Fibroblast of lung (primary cell): Measurements from ENCODE around the gene CMTM7.

Source experiments
- EZH2 ChIP-seq: IDR thresholded peaks from 2 replicates; pipeline ENCODE4 v1.5.1; 2012; ENCODE audit warnings: low read length, control low read depth, mild to moderate bottlenecking; ENCODE audit errors: missing control alignments
- TF ChIP-seq, protein P1 (sequence below), 2 donors: IDR thresholded peaks in 1 of 2; conservative IDR thresholded peaks in 1 of 2; 1 replicate in 1 of 2; 2 replicates in 1 of 2; pipeline ENCODE4 v1.5.1; 2011 to 2012; ENCODE audit warnings: low read length in 2 of 2, control low read depth in 1 of 2, inconsistent platforms in 1 of 2, low read depth in 1 of 2, mild to moderate bottlenecking in 1 of 2

DNA sequence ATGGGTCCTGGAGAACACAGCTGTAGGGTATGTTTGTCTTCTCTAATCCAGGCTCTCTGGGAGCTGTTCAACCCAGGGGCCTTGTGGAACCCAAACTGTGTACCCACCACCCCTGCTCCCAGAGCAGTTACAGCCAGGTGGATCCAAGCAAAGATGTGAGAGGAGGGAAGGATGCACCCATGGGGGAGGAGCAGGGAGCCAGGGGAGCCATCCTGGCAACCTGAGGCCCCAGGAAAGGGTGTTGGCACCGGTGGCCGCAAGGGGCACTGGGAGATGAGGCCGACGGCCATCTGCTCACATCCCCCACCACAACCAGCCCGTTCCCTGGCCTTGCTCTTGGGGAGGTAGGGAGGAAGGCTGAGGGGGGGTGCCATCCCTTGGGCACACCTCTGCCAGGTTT, 67.8 kb downstream of the CMTM7 start:
- TF ChIP-seq, protein P1, sequence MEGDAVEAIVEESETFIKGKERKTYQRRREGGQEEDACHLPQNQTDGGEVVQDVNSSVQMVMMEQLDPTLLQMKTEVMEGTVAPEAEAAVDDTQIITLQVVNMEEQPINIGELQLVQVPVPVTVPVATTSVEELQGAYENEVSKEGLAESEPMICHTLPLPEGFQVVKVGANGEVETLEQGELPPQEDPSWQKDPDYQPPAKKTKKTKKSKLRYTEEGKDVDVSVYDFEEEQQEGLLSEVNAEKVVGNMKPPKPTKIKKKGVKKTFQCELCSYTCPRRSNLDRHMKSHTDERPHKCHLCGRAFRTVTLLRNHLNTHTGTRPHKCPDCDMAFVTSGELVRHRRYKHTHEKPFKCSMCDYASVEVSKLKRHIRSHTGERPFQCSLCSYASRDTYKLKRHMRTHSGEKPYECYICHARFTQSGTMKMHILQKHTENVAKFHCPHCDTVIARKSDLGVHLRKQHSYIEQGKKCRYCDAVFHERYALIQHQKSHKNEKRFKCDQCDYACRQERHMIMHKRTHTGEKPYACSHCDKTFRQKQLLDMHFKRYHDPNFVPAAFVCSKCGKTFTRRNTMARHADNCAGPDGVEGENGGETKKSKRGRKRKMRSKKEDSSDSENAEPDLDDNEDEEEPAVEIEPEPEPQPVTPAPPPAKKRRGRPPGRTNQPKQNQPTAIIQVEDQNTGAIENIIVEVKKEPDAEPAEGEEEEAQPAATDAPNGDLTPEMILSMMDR (conservative IDR thresholded peaks at IDR 0.05 in 1 of 2, IDR thresholded peaks at IDR 0.05 in 1 of 2; ENCODE audit: low read depth in 1 of 2, low read length in 2 of 2) = no peak
- TF ChIP-seq EZH2 = no peak
